GM18909 (cell line): Measurements from ENCODE around the gene MARCHF3.
"Not testable (repeated sequence)": the region's sequence is repeated elsewhere in the genome, so short reads cannot be mapped to it uniquely, and the experiment has no call there.

Source experiments
- ATAC-seq: cut with Tn5 transposase; IDR thresholded peaks from one replicate; pipeline ENCODE4 v1.9.1; 2021; ENCODE audit warnings: mild to moderate bottlenecking; ENCODE audit not compliant: unreplicated experiment, poor library complexity

The MARCHF3 gene

GRCh38 chr5:127053049-127053448 is 22.7 kb upstream of the MARCHF3 start:
- no peak for ATAC-seq

GRCh38 chr5:127051591-127051990 is 21.2 kb upstream of the MARCHF3 start:
- ATAC-seq: no peak

GRCh38 chr5:127046343-127047072 is 16.1 kb upstream of the MARCHF3 start:
- ATAC-seq: no peak

DNA sequence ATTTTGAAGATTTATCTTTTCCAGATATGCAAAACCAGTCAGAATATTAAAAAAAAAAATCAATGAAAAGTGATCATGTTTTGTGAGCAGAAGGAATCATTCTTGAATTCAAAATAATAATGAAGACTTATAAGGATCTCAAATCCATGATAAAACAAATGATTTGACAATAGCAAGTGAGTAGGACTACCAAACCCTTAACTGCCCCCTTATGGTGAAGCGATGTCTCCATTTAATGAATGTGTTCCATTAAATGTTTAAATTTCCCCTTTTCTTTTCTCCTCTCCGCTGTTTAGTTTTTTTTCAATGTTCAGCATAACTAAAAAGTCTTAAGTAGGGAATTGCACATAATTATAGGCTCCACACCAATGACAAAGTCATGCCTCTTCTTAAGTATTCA is 12.2 kb upstream of the MARCHF3 start:
- ATAC-seq: no peak

GRCh38 chr5:127041571-127041970 is 11.2 kb upstream of the MARCHF3 start:
- ATAC-seq: no peak

GRCh38 chr5:127040796-127041520 is 10.6 kb upstream of the MARCHF3 start:
- ATAC-seq: no peak

GRCh38 chr5:127038550-127038949 is 8.2 kb upstream of the MARCHF3 start:
- no peak for ATAC-seq

DNA sequence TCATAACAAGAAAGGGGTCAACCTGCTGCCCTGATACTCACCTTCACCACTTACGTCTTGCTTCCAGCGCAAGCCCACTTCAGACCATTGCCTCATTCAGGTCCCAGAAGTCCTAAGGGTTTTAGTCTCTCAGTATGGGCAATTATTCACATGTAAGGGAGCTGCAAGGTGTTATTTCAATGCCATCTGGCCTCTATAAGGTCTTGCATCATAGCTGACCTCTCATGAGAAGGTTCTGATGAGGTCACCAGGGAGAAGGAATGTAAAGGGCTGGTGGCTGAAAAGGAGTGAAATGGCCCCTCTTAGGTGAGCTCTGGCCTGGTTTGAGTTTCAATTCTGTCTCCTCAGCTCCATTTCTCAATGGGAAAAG is 1.5 kb upstream of the MARCHF3 start:
- no peak for ATAC-seq

- ATAC-seq: peak; percentile 23
These were observed 947 bp upstream of the MARCHF3 start for GRCh38 chr5:127031147-127031862.

DNA sequence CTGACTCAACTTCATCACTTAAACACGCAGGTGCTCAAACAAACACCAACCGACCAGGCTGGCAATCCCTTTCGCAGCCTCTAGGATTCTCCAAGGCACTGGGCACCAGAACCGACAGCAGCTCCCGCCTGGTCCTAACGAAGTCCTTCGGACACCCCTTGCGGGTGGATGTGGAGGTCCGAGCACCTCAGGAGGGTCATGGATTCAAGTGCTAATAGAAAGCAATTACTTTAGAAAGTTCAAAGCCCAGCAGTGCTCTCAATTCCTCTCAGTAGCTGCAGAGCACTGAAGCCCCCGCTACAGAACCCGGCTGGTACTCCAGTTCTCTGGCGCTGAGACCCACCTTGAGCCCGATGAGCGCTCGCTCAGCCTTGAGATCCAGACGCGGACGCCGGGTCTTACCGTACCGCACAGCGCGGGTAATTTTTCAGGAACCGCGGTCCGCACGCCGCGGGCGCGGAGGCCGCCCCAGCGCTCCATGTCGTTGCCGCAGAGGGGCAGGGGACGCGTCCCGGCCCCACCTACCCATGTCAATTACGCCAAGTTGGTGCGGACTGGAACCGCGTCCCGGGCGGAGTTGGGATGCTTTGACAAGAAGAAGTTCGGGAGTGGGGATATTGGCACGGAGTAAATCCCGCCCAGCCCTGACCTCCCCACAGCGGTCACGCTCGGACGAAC is 638 bp downstream of the MARCHF3 start:
- ATAC-seq: peak; percentile 19

DNA sequence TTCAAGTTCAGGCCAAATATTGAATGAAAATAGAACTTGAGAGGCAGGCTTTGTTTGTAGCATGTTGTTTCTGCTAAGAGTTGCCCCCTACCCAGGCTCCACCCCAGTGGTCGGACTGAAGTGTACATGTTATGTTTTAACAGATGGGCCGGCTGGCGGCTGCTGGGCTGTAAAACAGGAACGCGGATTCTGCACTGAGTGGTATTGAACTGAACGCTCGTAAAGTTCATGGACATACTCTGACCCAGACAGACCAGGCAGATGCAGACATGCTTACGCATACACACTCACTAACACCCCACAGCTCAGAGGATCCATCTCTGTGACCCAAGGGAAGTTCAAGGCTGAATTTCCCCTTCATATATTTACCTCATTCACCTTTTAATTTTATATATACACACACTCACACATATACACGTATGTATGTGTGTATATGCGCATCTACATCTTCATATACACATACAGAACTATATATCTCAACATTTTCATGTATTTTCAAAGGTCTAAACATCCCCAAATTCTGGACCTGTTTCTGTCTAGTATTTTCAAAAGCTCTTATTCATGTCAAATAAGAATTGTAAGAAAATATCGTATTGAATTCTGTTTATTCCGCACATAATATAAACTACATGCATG is 1.4 kb downstream of the MARCHF3 start:
- no peak for ATAC-seq

GRCh38 chr5:127027539-127027938 is 2.8 kb downstream of the MARCHF3 start:
- ATAC-seq: no peak

DNA sequence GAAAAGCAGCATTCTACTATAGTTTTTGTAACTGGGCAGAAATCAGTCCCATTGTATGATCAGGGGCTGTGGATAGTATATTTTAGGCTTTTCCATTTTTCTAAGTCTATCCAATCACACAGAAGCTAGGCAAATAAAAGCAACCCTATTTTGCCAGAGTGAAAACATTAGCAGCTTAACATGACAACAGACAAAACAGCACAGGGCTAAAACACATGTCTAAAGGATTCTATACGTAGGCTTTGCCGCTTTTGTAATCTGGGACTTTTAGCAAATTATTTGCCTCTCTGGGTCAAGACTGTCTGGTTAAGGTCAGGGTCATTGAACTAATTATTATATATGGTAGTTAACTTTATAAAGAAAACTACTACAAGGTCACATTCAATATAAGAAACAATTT is 4.2 kb downstream of the MARCHF3 start:
- ATAC-seq: no peak

GRCh38 chr5:127025467-127025866 is 4.9 kb downstream of the MARCHF3 start:
- no peak for ATAC-seq

DNA sequence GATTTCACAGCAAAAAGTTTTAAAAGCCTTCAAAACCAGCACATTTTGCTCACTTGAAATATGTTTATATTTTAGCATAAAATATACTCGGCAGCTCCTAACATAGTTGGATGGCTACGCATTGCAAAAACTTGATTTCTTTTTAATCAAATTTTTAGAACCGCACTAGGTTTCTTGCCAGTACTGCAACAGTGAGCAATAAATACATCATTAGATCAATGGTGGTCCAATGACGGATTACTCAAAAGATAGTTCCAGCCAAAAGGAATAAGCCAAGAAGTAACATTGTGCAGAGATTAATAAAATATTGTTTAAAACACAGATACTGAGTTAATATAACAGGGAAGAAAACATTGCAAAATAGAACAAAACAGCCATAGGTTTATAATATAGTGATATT is 5.5 kb downstream of the MARCHF3 start:
- ATAC-seq: no peak

DNA sequence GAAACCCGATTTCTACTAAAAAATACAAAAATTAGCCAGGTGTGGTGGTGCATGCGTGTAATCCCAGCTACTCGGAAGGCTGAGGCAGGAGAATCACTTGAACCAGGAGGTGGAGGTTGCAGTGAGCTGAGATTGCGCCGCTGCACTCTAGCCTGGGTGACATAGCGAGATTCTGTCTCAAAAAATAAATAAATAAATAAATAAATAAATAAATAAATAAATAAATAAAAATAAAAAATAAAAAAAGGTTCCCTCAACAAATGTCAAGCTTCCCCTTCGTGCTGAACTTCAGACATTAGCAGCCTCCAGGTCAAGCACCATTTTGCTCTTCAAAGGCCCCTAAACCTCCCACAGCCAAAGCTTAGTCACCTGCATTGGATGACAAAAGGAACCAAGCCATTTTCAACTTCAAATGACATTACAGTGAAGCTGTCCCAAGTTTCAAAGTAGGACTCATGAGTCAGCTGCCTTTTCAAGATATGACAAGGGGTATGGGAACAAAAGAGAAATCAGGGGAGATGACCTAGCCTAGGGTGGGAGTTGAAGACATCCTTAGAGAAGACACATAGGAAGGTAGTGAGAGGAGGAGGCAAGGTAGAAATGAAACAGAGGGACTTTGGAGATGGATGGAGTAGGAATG is 6.7 kb downstream of the MARCHF3 start:
- not testable (repeated sequence) for ATAC-seq

GRCh38 chr5:127022846-127023245 is 7.5 kb downstream of the MARCHF3 start:
- no peak for ATAC-seq

DNA sequence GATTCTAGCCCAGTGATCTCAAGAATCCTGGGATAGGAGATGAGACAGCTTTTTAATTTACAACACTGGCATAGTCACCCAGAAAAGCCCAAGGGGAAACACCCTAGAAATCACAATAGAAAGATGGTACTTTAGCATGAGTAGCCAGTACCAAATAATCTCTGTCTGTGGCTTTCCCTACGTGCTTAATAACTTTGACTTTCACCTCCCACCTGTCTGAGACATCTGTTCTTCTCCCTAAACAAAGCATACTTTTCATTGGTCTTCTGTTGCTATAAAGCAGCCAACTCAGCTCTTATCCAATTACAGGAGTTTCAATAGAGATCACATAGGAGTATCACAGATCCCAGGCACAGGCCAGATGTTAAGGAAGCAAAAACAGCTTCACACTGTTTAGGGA is 10.4 kb downstream of the MARCHF3 start:
- ATAC-seq: no peak

GRCh38 chr5:127016722-127017121 is 13.6 kb downstream of the MARCHF3 start:
- ATAC-seq: not testable (repeated sequence)

DNA sequence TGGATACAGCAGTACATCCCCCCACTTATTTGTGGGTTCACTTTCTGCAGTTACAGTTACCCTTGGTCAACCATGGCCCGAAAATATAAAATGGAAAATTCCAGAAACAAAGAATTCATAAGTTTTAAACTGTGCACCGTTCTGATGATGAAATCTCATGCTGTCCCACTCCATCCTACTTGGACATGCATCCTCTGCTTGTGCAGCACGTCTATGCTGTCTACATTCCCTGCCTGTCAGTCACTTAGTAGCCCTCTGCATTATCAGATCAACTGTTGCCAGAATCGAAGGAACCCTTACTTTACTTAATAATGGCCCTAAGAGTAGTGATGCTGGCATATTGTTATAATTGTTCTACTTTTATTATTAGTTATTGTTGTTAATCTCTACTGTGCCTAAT is 14.6 kb downstream of the MARCHF3 start:
- no peak for ATAC-seq
